ENCODE measurements around the gene SEMA3A. TPM values are rescaled to one million over a fixed set of nuclear protein-coding genes. Genes with fewer than 3 reads are reported as not detected.

SEMA3A gene
- total RNA-seq, 1 experiment from 2014 or later = 14.2 TPM

GRCh38 chr7:84041649-84042048 is 152.9 kb downstream of the SEMA3A start:
- intact Hi-C loops (cut with micrococcal nuclease) = no loop called here
- Histone ChIP-seq H2AFZ (ENCODE audit: low read depth, low read length, poor library complexity, severe bottlenecking) (peak overlapping the region; percentile 63), H3K4me2 (ENCODE audit: low read length) (peak overlapping the region; percentile 61), H3K9ac (ENCODE audit: low read length) (peak overlapping the region; percentile 16; the same call in 1 of the 2 replicates), H3K4me1 (ENCODE audit: control insufficient read depth in 1 of 2, insufficient read depth in 2 of 2, low read length in 2 of 2) (peaks cover 9 to 28% of the 10 kb centered on the region in 2 experiments), H4K20me1 (ENCODE audit: insufficient read depth) (no peaks in the 10 kb centered on the region), H3K9me2 (ENCODE audit: insufficient read depth) (no peaks in the 10 kb centered on the region), H3K27ac (ENCODE audit: low read depth, low read length) (peak overlapping the region; percentile 46; the same call in 1 of the 2 replicates), H3K4me3 (replicated peaks in 1 of 2; ENCODE audit: low read depth in 1 of 2, low read length in 2 of 2) (no peak overlapping the region), H3K36me3 (ENCODE audit: control insufficient read depth in 1 of 2, insufficient read depth in 2 of 2, low read length in 2 of 2) (no peaks in the 10 kb centered on the region), H3K79me2 (ENCODE audit: insufficient read depth, low read length) (no peaks in the 10 kb centered on the region), H3K9me3 (ENCODE audit: control insufficient read depth in 1 of 2, insufficient read depth in 1 of 2, low read depth in 1 of 2, low read length in 2 of 2) (no peaks in the 10 kb centered on the region), H3K27me3 (ENCODE audit: insufficient read depth, low read length) (no peaks in the 10 kb centered on the region)
- no peak for TF ChIP-seq POLR2AphosphoS5 (IDR thresholded peaks at IDR 0.05; ENCODE audit: low read depth, low read length)
- TF ChIP-seq EGR1 (IDR thresholded peaks at IDR 0.05; ENCODE audit: low read depth) = no peak
- no peak for TF ChIP-seq POLR2A (IDR thresholded peaks at IDR 0.05; ENCODE audit: borderline replicate concordance, extremely low read depth, insufficient read depth, insufficient read length)
- TF ChIP-seq RAD21 (IDR thresholded peaks at IDR 0.05; ENCODE audit: low read depth) = no peak
- no peak for TF ChIP-seq SP1 (IDR thresholded peaks at IDR 0.05; ENCODE audit: low read depth)
- no peak for TF ChIP-seq YY1 (IDR thresholded peaks at IDR 0.05; ENCODE audit: extremely low read depth, insufficient replicate concordance, low read depth, low read length)
- TF ChIP-seq ZNF274 (IDR thresholded peaks at IDR 0.05; ENCODE audit: low read depth, low read length) = no peak
- no peak for TF ChIP-seq TCF7L2 (IDR thresholded peaks at IDR 0.05; ENCODE audit: borderline replicate concordance, extremely low read depth, insufficient read depth, insufficient read length)
- TF ChIP-seq SIN3A (IDR thresholded peaks at IDR 0.05; ENCODE audit: low read depth) = no peak
- no peak for TF ChIP-seq CBX3 (IDR thresholded peaks at IDR 0.05; ENCODE audit: low read depth)
- TF ChIP-seq FOSL1 (IDR thresholded peaks at IDR 0.05; ENCODE audit: low read depth) = no peak
- ChIA-PET POLR2A (no interaction called here), RAD21 (ENCODE audit: low non-redundant PET in 1 of 2, low total read pairs in 2 of 2, uncharacterized antibody in 2 of 2, unreplicated experiment in 2 of 2) (no interaction called here), CTCF (no interaction called here)
- DNase-seq (ENCODE audit: low read depth, low spot score) (no peak), ATAC-seq (no peak; the same call in 1 of the 2 replicates)
- BruUV-seq (replicated peaks) = TSS peak; percentile 55

GRCh38 chr7:84040355-84040754 is 154.2 kb downstream of the SEMA3A start:
- H3K27me3 ChIP-seq (ENCODE audit: insufficient read depth, low read length) = no peaks in the 10 kb centered on the region
- no peak overlapping the region for H3K4me2 ChIP-seq (ENCODE audit: low read length)
- H2AFZ ChIP-seq (ENCODE audit: low read depth, low read length, poor library complexity, severe bottlenecking) = no peak overlapping the region
- no peaks in the 10 kb centered on the region for H3K9me3 ChIP-seq (ENCODE audit: control insufficient read depth in 1 of 2, insufficient read depth in 1 of 2, low read depth in 1 of 2, low read length in 2 of 2)
- no peaks in the 10 kb centered on the region for H3K9me2 ChIP-seq (ENCODE audit: insufficient read depth)
- TF ChIP-seq SRF (IDR thresholded peaks at IDR 0.05; ENCODE audit: low read depth) = no peak
- no peak for TF ChIP-seq SP1 (IDR thresholded peaks at IDR 0.05; ENCODE audit: low read depth)
- no peak for TF ChIP-seq FOSL1 (IDR thresholded peaks at IDR 0.05; ENCODE audit: low read depth)
- no peak for TF ChIP-seq CTCF (IDR thresholded peaks at IDR 0.05 in 2 of 3, conservative IDR thresholded peaks at IDR 0.05 in 1 of 3; ENCODE audit: borderline replicate concordance in 1 of 3, insufficient read depth in 1 of 3, low read depth in 2 of 3, low read length in 2 of 3)
- TF ChIP-seq EGR1 (IDR thresholded peaks at IDR 0.05; ENCODE audit: low read depth) = no peak
- H3K27ac ChIP-seq (ENCODE audit: low read depth, low read length) = no peak overlapping the region; the same call in 1 of the 2 replicates
- intact Hi-C loops (cut with micrococcal nuclease) = no loop called here
- no peak overlapping the region for H3K9ac ChIP-seq (ENCODE audit: low read length)
- DNase-seq (ENCODE audit: low read depth, low spot score) (no peak), ATAC-seq (no peak)
- no peaks in the 10 kb centered on the region for H4K20me1 ChIP-seq (ENCODE audit: insufficient read depth)
- H3K4me3 ChIP-seq (replicated peaks in 1 of 2; ENCODE audit: low read depth in 1 of 2, low read length in 2 of 2) = no peak overlapping the region
- H3K36me3 ChIP-seq (ENCODE audit: control insufficient read depth in 1 of 2, insufficient read depth in 2 of 2, low read length in 2 of 2) = no peaks in the 10 kb centered on the region
- POLR2A ChIA-PET = no interaction called here
- no peaks in the 10 kb centered on the region for H3K79me2 ChIP-seq (ENCODE audit: insufficient read depth, low read length)
- BruUV-seq (replicated peaks) = no TSS peak
- CTCF ChIA-PET = no interaction called here
- RAD21 ChIA-PET (ENCODE audit: low non-redundant PET in 1 of 2, low total read pairs in 2 of 2, uncharacterized antibody in 2 of 2, unreplicated experiment in 2 of 2) = no interaction called here
- peaks cover 9 to 28% of the 10 kb centered on the region in 2 experiments for H3K4me1 ChIP-seq (ENCODE audit: control insufficient read depth in 1 of 2, insufficient read depth in 2 of 2, low read length in 2 of 2)
